Endothelial cell of umbilical vein (primary cell): ENCODE data around the gene BNC2. TPM values are rescaled to one million over a fixed set of nuclear protein-coding genes. Genes with fewer than 3 reads are reported as not detected.

Source experiments
- BruUV-seq: library from RNA; stranded (reverse); fragments of 400-500 nt; replicated peaks from 2 replicates; lab custom pipeline; 2021; lab: Mats Ljungman, UMichigan
- CTCF ChIA-PET: fragments of 300-600, 350-600 bp; sonication (Branson Sonifier 250); formaldehyde crosslinking; loops from one replicate; lab custom pipeline; 2021; ENCODE audit warnings: antibody characterized with exemption, inconsistent platforms; lab: Charles Lee
- POLR2A ChIA-PET: fragments of 300-600, 350-600 bp; sonication (Branson Sonifier 250); formaldehyde crosslinking; loops from one replicate; lab custom pipeline; 2021; ENCODE audit warnings: antibody characterized with exemption, inconsistent platforms; lab: Charles Lee
- DNase-seq: peaks from one replicate; pipeline ENCODE4 v3.0.0-alpha.2; 2011; ENCODE audit warnings: low read depth, low spot score
- FAIRE-seq: peaks from 2 replicates; lab custom pipeline; 2011; peaks lifted over from hg19 to GRCh38; lab: Jason Lieb, UNC
- H2AFZ ChIP-seq: 2 replicates; pipeline ENCODE4 v1.6.0; 2012; ENCODE audit warnings: low read depth, low read length, control low read depth, inconsistent platforms
- H3K27ac ChIP-seq: 2 replicates; pipeline ENCODE4 v1.5.1; 2011; ENCODE audit warnings: low read depth, mild to moderate bottlenecking, control low read depth, low read length, moderate library complexity; ENCODE audit not compliant: insufficient read depth
- H3K27me3 ChIP-seq, 2 experiments: 2 replicates each; pipeline versions ENCODE4 v1.6.0 to v1.6.1; 2011; ENCODE audit warnings: low read length in 2 of 2, mixed read lengths in 1 of 2; ENCODE audit not compliant: control insufficient read depth in 2 of 2, insufficient read depth in 2 of 2
- H3K36me3 ChIP-seq, 2 experiments: 2 replicates in 1 of 2; 3 replicates in 1 of 2; pipeline ENCODE4 v1.5.1; 2011; ENCODE audit warnings: low read length in 2 of 2, mild to moderate bottlenecking in 1 of 2, moderate library complexity in 1 of 2; ENCODE audit not compliant: control insufficient read depth in 2 of 2, insufficient read depth in 2 of 2; ENCODE audit errors: extremely low read depth in 1 of 2
- H3K4me1 ChIP-seq: 3 replicates; pipeline ENCODE4 v1.5.1; 2011; ENCODE audit warnings: mild to moderate bottlenecking, low read length; ENCODE audit not compliant: control insufficient read depth, insufficient read depth; ENCODE audit errors: extremely low read depth
- H3K4me2 ChIP-seq: 2 replicates; pipeline ENCODE4 v1.6.1; 2011; ENCODE audit warnings: low read length, control low read depth, mixed read lengths; ENCODE audit not compliant: insufficient read depth
- H3K4me3 ChIP-seq, 3 experiments: fragments of 200-600 bp in 1 of 3; sonication (generic), shearing (Covaris generic) in 1 of 3; replicated peaks in 1 of 3; 2 replicates each; pipeline ENCODE4 v1.5.1; 2011 to 2016; ENCODE audit warnings: control low read depth in 3 of 3, low read length in 3 of 3, mild to moderate bottlenecking in 2 of 3, inconsistent platforms in 1 of 3, low read depth in 1 of 3, moderate library complexity in 1 of 3; ENCODE audit not compliant: insufficient read depth in 1 of 3
- H3K79me2 ChIP-seq: 2 replicates; pipeline ENCODE4 v1.6.0; 2012; ENCODE audit warnings: low read length, inconsistent platforms; ENCODE audit not compliant: control insufficient read depth, insufficient read depth
- H3K9ac ChIP-seq: replicated peaks from 2 replicates; pipeline ENCODE3; 2011; ENCODE audit warnings: low read length, control low read depth; ENCODE audit not compliant: insufficient read depth; ENCODE audit errors: extremely low read depth
- H3K9me1 ChIP-seq: replicated peaks from 3 replicates; pipeline ENCODE4 v1.6.0; 2011; ENCODE audit warnings: mild to moderate bottlenecking, low read length; ENCODE audit not compliant: control insufficient read depth, insufficient read depth; ENCODE audit errors: extremely low read depth
- H3K9me3 ChIP-seq: replicated peaks from 2 replicates; pipeline ENCODE4 v1.5.1; 2012; ENCODE audit warnings: low read length, inconsistent platforms; ENCODE audit not compliant: control insufficient read depth, insufficient read depth
- H4K20me1 ChIP-seq: replicated peaks from 2 replicates; pipeline ENCODE3; 2011; ENCODE audit warnings: mild to moderate bottlenecking, low read length; ENCODE audit not compliant: control insufficient read depth, insufficient read depth; ENCODE audit errors: extremely low read depth
- CTCF ChIP-seq, 2 donors: IDR thresholded peaks; 1 replicate in 1 of 2; 2 replicates in 1 of 2; pipeline ENCODE4 v1.5.1; 2011; ENCODE audit warnings: low read length in 2 of 2, mild to moderate bottlenecking in 2 of 2, moderate library complexity in 2 of 2, control low read depth in 1 of 2, inconsistent platforms in 1 of 2, low read depth in 1 of 2; ENCODE audit not compliant: insufficient read depth in 1 of 2; ENCODE audit errors: extremely low read depth in 1 of 2
- EZH2 ChIP-seq: IDR thresholded peaks from 2 replicates; pipeline ENCODE4 v1.6.1; 2012; ENCODE audit warnings: borderline replicate concordance, low read depth, mild to moderate bottlenecking, moderate library complexity, low read length, inconsistent platforms; ENCODE audit not compliant: severe bottlenecking
- FOS ChIP-seq: IDR thresholded peaks from 2 replicates; pipeline ENCODE4 v1.6.1; 2011; ENCODE audit warnings: mild to moderate bottlenecking, low read length, moderate library complexity, borderline replicate concordance; ENCODE audit not compliant: insufficient read depth
- GATA2 ChIP-seq: IDR thresholded peaks from 2 replicates; pipeline ENCODE4 v1.7.0; 2011; ENCODE audit warnings: low read depth, mild to moderate bottlenecking, moderate library complexity, mixed read lengths, low read length; ENCODE audit not compliant: insufficient read length, insufficient read depth
- JUN ChIP-seq: IDR thresholded peaks from 2 replicates; pipeline ENCODE4 v1.6.1; 2011; ENCODE audit warnings: borderline replicate concordance, low read depth; ENCODE audit not compliant: insufficient read length, insufficient read depth
- MAX ChIP-seq: IDR thresholded peaks from 2 replicates; pipeline ENCODE4 v1.6.1; 2011; ENCODE audit not compliant: insufficient read depth, insufficient read length
- MYC ChIP-seq: IDR thresholded peaks from one replicate; pipeline ENCODE4 v1.6.1; 2011; ENCODE audit warnings: mild to moderate bottlenecking, low read depth, low read length
- POLR2A ChIP-seq: IDR thresholded peaks from 2 replicates; pipeline ENCODE4 v1.6.1; 2012; ENCODE audit warnings: low read depth, mild to moderate bottlenecking, control low read depth, low read length
- POLR2AphosphoS5 ChIP-seq: IDR thresholded peaks from 2 replicates; pipeline ENCODE4 v1.6.1; 2012; ENCODE audit warnings: low read depth, mild to moderate bottlenecking, control low read depth, low read length, moderate library complexity; ENCODE audit not compliant: insufficient read depth
- dilution Hi-C: fragments of 300-500 bp; cut with MboI; formaldehyde crosslinking; loops from one replicate; pipeline ENCODE4 v1.15.0; 2019; ENCODE audit warnings: low sequenced_read_pairs; ENCODE audit not compliant: extremely low pct_ligation_motif_present
- intact Hi-C: fragments of 100-400 bp; cut with micrococcal nuclease; formaldehyde crosslinking; loops from one replicate; pipeline ENCODE4 v1.10.0; 2022
- polyA plus RNA-seq, 4 experiments: library from polyadenylated mRNA; depleted of rRNA in 3 of 4; stranded (reverse) in 3 of 4; unstranded in 1 of 4; fragments of >200 nt; gene quantifications; 2 replicates each; pipeline versions ENCODE4 v1.2.1 to v1.2.3, GENCODE V29; 2011 to 2012; ENCODE audit warnings: missing spikeins in 1 of 4
- total RNA-seq: library from RNA; stranded (reverse); gene quantifications from 2 replicates; pipeline ENCODE4 v1.2.3, GENCODE V29; 2021

The BNC2 gene
- total and polyA plus RNA-seq, 2 donors (not counting 3 experiments of a cell fraction or from before 2014, with no cell fraction given) = 12.1 to 34.3 TPM

- Histone ChIP-seq H3K9me3 (no peaks in the 10 kb centered on the region), H3K9me1 (peaks cover 5% of the 10 kb centered on the region), H2AFZ (no peak overlapping the region), H3K27me3 (no peaks in the 10 kb centered on the region), H3K27ac (no peak overlapping the region), H3K36me3 (peaks cover 0 to 2% of the 10 kb centered on the region in 2 experiments), H3K4me2 (no peak overlapping the region), H3K4me3 (no peak overlapping the region), H4K20me1 (no peaks in the 10 kb centered on the region), H3K9ac (no peak overlapping the region), H3K79me2 (no peaks in the 10 kb centered on the region), H3K4me1 (peaks cover 3% of the 10 kb centered on the region)
- FAIRE-seq (no peak), DNase-seq (no peak)
- TF ChIP-seq GATA2 = no peak
- no peak for TF ChIP-seq POLR2A
- TF ChIP-seq JUN = no peak
- TF ChIP-seq MAX = no peak
- TF ChIP-seq EZH2 = no peak
- no peak for TF ChIP-seq CTCF (IDR thresholded peaks at IDR 0.05; ENCODE audit: extremely low read depth in 1 of 2, insufficient read depth in 1 of 2, low read depth in 1 of 2, low read length in 2 of 2)
- TF ChIP-seq FOS = no peak
- TF ChIP-seq POLR2AphosphoS5 = no peak
- no peak for TF ChIP-seq MYC
- no TSS peak for BruUV-seq
- dilution Hi-C loops (no loop called here), intact Hi-C loops (no loop called here)
- ChIA-PET CTCF (interaction anchor here (1.1 kb wide), 1 partner anchor 57 kb away, joined by 3 read pairs; no protein-coding TSS in a partner anchor), POLR2A (interaction anchor here (0.5 kb wide), 1 partner anchor 28 kb away, joined by 3 read pairs; no protein-coding TSS in a partner anchor)
Observed at GRCh38 chr9:16543686-16544085, 326.8 kb downstream of the BNC2 start.
